Measurements from ENCODE around the gene FMN1.
"Not testable (repeated sequence)": the region's sequence is repeated elsewhere in the genome, so short reads cannot be mapped to it uniquely, and the experiment has no call there.

The FMN1 gene

DNA sequence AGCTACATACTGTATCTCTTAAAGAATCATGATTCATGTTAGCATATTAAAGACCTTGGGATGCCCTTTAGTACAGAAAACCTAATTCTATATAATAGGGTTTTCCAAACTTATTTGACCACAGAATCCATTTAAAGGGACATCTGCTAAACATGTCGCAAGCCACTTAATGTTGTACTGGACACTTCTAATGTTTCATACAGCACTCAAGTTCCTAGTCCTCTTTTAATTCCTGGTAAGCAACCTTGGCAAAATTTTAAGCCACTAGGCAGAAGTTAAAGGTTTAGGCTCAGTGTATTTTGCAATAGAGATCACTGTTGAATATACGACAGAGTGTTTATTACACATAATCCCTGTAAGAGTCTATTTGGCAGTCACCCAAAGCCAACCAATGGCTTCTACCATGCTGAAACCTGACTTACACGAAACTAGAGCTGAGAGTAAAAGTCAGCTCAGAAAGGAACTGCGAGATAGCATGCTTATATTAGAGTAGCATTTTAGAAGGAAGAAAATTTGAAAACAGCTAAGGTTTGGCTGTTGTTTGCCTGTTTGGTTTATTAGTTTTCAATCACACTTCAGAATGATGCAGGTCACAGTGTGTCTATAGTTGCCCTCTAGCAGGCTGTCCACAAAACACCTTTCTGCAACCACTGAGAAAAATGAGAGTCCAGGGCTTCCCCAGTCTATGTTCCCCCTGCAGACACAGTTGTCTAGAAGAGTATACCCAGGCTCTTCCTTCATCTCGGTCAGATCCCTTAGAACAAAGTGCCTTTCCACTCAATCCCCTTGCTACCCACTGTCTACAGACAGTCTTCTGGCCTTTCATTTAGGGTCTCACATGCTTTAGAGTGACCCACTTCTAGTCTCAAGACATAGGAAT lies 104.4 kb downstream of the FMN1 start:
- FAIRE-seq = no peak

DNA sequence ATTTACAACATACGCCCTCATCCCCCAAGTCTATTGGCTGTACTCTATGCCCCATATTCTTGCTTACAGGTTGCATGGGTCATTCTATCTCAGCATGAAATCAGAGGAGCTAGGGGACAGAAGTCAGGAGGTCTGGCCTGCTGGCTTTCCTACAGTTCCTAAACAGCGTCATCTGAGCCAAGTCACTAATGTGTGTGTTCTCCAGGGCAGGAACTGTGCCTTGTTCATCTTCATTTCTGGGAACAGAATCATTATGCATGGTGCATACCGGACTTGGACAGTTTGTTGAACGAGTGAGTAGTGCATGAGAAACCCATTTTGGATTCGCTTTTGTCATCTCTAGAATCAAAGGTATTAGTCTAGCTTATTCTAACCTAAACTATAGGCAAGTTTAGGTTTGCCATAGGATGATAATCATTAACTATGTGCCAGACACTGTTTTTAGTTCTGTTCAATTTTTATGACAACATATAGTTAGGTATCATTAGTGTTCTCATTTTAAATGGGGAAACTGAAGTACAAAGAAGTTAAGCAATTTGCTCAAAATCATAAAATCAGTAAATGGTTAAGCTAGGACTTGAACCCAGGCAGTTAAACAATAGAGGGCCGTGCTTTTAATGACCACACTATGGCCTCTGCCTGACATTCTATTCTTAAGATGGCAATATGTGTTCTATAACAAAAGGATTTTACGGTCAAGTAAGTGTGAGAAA lies 105.2 kb downstream of the FMN1 start:
- FAIRE-seq = no peak

DNA sequence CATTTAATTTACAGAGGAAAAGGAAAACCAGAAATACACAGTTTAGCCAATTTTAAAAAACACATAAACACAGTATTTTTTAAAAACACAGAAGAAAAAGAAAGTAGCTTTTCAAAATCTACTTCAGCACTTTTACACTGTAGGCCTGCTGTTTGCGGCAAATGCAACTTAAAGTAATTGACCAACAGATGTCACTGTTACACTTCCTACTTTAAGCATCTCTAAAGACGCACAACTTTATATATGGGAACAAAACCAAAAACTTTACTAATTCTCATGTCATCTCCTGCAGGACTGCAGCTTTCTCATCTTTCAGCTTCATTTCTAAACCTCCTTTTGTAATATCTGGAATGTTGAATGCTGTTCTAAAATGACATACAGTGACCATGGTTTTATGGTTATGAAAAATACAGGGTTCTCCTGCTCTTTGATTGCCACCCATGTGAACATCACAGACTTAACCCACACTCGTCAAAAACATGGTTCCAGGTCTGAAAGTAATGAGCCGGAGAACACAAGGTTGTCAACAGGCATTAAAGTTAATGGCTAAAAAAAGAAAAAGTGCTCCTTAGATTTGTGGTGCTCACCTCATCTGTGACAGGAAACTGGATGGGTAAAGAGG lies 107.9 kb downstream of the FMN1 start:
- peak; percentile 98 for FAIRE-seq

DNA sequence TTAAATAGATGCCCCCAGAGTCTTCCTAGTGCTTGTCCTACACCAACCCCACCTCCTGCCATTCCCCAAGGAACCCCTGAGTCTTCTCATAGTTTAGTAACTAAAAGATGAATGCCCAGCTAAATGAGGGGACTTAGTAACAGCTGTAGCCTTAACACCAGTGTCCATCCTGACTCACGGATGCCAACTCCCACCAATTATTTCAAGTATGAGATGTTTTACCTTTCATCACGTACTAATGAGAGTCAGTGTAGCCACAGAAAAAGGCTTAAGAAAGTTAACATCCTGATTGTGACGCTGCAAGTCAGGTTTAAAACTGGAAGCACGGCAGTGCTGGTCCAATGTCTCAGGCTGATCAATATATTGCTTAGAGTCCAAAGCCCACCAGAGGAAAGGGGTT lies 109.9 kb downstream of the FMN1 start:
- no peak for FAIRE-seq

DNA sequence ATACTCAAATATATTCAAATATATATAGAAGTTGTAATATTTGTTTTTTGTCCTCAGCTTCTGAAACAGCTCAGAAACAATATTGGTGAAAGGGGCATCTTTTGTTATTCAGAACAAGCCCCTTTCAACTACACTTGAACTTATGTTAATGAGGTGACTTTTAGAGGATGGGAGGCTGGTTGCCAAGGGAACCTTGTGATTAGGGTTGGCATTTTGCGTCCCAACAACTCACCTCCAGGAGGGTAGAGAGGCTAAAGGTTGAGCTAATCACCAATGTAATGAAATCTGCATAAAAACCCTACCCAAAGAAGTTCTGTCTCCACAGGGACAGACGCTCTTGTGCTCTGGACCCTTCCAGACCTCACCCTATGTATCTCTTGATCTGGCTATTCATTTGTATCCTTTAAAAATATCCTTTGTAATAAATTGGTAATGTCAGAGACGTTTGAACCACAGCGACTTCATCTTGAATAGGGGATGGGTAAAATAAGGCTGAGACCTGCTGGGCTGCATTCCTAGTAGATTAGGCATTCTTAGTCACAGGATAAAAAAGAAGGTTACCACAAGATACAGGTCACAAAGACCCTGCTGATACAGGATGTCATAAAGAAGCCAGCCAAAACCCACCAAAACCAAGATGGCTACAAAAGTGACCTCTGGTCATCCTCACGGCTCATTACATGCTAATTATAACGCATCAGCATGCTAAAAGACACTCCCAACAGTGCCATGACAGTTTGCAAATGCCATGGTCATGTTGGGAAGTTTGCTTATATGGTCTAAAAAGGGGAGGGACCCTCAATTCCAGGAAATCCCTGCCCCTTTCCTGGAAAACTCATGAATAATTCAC lies 111.1 kb downstream of the FMN1 start:
- no peak for FAIRE-seq

DNA sequence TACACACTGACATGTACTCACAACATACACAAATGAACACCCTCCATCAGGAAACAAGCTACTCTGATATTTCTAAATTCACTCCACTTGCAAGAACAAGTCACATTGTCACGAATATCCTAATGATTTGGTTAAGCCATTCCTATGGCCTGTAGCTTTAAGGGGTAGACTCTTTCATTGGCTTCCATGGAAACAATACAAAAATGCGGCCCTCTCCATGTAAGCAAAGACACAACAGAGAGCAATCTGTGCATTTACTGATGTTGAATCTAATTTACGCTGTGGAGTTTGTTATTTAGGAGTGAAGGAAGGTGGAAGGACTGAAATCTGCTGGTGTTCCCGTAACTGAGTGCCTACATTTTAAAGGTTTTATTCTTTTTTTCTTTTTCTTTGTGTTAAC lies 114.5 kb downstream of the FMN1 start:
- no peak for FAIRE-seq

DNA sequence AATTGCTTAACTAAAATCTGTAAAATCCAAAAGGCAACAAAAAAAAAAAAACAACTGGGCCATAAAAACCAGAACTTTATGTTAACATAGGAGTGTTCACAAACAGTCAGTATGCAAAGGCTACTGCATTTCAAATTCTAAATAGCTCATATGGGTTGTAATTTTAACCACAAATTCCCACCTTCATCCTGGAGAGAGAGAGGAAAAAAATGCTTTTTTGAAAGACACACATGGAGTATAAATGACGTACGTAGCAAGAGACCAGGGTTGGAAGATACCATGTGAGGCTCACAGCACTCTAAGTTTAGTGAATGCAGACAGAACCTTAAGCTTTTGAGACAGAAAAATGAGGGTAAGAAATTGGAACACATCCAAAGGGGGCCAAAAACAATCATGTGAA lies 115.9 kb downstream of the FMN1 start:
- FAIRE-seq = no peak

DNA sequence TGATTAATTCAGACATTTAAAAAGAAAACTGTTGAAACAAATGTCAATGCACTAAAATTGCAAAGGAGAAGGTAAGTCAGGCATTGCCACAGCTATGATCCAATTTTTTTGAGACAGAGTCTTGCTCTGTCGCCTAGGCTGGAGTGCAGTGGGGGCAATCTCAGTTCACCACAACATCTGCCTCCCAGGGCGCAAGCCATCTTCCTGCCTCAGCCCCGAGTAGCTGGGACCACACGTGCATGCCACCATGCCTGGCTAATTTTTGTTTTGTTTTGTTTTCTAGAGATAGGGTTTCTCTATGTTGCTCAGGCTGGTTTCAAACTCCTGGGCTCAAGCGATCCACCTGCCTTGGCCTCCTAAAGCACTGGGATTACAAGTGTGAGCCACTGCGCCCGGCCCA lies 117.6 kb downstream of the FMN1 start:
- no peak for FAIRE-seq

DNA sequence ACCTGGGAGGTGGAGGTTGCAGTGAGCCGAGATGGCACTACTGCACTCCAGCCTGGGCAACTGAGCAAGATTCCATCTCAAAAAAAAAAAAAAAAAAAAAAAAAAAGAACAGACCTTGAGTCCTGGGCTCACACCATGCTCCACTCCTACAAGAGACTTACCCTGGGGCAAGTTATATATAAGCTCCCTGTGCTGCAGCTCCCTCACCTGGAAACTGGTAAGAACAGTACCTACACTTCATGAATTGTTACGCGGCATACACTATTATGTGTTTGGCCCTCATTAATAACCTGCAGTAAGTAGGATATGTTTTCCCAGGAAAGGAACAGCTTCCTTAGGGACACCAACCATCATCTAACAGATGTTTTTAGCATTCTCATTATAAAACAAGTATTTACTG lies 119.6 kb downstream of the FMN1 start:
- FAIRE-seq = no peak

DNA sequence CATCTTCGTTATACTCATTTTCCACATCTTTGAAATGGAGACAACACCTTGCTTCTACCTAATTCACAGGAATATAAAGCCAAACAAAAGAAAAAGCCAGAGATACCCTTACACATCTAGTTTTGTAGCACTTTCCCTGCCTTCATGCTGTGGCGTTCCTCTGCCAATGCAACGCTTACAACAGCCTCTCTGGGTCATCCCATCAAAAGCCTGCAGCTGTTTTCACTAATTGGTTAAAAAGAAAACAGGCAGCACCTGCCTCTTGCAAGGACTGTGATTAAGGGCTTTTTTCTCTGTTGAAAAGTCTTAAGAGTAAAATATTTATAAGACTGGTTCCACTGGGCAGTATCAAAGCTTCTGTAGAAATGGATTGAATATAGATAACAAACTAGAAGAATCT lies 120.3 kb downstream of the FMN1 start:
- FAIRE-seq = no peak

DNA sequence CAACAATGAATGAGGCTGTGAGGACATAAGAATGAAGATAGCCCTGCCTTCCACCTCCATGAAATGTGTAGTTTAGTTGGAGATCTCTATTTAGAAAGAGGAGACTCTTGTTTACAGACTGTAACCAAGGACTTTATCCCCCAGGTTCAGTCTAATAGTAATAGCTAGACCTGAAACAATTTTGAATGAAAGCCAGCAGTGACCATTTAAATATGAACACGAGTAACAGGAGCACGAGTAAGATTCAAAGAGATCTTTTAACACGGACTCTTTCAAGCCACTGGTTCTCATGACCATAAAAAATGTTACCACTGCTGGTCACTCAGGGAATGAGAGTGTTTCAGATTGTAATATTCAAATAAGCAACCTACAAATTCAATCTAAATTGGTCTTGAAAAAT lies 123.1 kb downstream of the FMN1 start:
- FAIRE-seq = no peak

DNA sequence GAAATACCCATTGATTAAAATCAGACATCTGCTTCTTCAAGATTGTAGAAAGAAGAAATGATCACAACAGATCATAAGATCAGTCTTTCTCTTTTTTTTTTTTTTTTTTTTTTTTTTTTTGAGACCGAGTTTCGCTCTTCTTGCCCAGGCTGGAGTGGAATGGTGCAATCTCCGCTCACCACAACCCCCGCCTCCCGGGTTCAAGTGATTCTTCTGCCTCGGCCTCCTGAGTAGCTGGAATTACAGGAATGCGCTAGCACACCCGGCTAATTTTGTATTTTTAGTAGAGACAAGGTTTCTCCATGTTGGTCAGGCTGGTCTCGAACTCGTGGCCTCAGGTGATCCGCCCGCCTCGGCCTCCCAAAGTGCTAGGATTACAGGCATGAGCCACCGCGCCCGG lies 124.6 kb downstream of the FMN1 start:
- FAIRE-seq = not testable (repeated sequence)

DNA sequence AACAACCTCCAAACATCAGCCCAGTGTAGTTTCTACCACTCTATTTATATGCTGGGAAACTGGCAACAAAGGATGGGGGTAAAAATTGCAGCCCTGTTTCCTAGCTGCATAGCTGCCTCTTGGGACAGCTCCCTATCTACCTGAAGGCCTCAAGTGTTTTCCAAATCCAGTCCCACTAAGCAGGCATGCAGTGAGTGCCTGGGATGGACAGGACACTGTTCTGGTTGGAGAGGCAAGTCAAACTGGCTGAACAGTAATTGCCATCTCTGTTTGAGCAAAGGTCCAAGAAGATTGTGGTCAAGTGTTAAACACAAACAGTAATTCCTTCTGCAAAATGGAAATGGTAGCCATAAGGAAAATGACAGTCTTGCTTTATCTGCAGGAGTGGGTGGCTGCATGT lies 125.4 kb downstream of the FMN1 start:
- no peak for FAIRE-seq

DNA sequence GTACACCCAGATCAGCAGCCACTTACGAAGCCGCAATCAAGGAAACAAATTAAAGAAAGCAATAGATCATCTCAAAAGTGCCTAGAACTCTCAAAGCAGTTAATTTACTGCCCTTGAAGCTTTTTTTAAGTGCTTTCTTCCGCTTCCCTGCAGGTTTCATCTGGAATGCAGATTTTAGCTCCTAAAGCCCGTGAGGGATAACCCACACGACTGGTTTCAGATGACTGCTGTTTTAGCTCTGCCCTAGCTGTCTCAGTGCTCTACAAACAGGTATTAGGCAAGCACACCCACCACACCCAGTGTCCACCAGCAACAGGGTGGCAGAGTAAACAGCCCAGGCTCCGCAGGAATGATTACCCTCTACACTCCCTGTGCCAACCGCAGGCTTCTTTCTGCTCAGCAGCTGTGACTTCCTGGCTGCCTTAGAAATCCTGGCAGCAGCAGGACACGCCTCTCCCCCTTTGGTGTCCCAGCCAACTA lies 126.0 kb downstream of the FMN1 start:
- no peak for FAIRE-seq

DNA sequence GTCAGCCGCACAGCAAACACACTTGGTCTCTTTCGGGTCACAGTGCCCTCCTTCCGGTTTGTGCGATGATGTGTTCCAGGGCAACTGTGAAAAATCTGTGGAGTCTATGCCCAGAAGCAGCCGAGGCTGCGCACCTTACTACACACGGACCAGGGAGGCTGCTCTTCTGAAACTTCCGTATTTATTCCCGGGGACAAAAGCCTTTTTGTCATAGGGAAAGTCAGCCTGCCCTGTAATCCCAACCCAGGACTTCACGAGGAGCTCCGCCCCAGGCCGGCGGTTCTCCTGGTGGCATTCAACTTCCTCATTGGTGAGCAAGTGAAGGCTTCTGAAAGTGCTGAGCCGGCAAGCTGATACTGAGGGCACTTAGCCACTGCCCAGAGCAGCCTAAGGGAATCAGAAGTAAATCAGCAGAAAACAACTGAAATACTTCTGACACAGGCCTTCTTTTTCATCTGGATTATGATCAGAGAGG lies 126.5 kb downstream of the FMN1 start:
- no peak for FAIRE-seq

DNA sequence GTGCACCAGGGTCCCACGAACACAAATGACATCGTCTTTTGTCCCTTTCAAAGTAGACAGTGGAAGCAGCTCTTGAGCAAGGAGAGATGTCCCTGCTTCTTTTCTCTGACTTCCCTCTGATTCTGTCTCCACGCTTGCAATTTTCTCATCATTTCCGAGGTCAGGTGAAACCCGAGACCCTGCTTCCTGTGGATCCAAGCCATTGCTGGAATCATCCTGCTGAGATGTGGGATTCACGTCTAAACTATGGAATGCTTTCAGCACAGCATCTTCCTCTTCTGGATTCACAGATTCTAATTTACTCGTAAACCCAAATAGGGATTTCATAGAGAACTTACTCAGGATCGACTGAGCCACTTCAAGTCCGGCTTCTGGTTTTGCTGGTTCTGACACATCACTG lies 127.1 kb downstream of the FMN1 start:
- no peak for FAIRE-seq

DNA sequence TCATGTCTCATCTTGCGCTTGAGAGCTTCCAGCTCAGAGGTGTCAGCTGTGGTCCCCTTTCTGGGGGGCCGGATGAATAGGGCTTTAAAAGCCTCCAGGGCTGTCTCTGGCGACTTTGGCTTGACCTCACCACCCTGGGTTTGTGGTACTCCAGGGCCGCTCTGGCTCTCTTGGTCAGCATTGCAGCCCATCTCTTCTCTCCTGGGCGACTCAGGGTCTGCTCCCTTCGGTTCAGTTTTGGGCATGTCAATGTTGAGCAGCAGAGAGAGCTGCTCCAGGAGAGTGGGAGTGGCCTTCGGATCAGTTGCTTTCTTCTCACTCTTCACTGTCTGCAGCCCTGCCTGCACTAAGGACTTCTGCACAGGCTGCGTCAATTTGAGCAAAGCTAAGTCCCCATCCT lies 127.9 kb downstream of the FMN1 start:
- no peak for FAIRE-seq

DNA sequence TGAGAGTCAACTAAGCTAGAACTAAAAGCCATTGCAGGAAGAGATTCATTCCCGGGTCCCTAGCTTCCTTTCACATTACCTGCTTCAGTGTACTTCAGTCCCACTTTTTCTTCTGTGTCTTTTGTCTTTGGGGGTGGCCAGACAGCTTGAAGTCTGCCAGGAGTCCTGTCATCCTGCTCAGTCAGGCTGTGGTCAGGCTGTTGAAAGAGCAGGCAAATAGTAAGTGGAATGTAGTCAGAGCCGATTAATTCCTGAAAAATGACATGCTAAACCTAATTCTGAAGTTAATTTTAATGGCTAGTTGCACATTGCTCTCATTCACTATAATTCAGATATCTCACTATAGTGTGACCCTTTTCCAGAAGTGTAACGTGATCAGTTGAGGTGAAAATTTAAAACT lies 129.6 kb downstream of the FMN1 start:
- FAIRE-seq = no peak

DNA sequence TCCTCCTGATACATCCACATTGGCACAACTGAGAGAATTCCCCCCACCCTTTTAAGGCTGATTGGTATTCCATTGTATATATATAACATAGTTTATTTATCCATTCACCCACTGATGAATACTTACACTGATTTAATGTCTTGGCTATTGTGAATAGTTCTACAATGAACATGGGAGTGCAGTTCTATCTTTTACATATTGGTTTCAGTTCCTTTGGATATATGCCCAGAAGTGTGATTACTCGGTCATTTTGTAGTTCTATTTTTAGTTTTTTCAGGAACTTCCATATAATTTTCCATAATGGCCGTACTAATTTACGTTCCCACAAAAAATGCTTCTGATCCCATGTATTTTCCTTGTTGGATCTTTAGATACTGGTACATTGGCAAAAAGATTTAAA lies 135.3 kb downstream of the FMN1 start:
- no peak for FAIRE-seq

DNA sequence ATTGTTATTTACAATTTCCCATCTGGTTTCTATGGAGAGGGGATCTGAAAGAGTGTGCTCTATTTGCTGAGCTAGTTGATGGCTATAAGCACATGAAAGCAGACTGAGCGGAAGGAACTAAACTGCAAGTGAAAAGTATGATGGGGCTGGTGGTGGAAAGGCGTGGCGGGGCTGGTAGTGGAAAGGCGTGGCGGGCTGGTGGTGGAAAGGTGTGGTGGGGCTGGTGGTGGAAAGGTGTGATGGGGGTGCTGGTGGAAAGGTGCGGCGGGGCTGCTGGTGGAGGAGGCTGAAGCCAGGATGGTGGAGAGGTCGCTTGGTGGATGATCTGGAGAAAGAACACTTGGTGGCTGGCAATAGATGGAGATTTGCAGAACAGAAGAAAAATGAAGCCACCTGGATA lies 136.7 kb downstream of the FMN1 start:
- FAIRE-seq = no peak

DNA sequence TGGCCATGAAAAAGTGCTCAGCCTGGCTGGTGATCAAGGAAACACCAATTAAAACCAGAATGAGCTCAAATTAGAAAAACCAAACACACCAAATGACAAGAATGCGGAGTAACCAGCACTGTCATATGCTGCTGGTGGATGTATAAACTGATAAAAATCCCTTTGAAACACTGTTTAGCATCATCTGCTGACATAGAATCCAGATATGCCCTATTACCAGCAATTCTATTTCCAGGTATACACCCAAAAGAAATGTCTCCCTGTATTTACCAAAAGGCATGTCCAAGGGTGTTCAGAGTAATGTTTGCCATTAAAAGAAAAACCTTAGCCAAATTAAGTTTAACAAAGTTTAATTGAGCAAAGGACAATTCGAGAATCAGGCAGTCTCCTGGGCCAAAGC lies 138.6 kb downstream of the FMN1 start:
- no peak for FAIRE-seq

DNA sequence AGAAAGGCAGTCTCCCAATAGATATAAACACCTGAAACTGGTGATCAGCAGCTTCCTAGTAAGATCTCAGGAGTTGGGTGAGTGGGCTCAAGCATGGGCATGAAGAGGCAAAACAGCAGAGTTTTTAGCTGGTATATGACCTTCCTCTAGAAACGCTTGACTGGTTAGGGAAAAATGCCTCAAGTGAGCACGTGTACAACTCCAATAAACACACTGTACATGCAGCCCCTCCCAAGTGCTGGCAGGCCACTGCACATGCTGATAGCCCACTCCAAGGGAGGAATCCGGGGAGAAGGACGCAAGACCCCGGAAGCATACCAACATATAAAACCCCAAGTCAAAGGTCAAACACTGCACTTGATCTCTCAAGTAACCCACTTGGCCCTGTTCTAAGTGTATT lies 143.0 kb downstream of the FMN1 start:
- FAIRE-seq = no peak

DNA sequence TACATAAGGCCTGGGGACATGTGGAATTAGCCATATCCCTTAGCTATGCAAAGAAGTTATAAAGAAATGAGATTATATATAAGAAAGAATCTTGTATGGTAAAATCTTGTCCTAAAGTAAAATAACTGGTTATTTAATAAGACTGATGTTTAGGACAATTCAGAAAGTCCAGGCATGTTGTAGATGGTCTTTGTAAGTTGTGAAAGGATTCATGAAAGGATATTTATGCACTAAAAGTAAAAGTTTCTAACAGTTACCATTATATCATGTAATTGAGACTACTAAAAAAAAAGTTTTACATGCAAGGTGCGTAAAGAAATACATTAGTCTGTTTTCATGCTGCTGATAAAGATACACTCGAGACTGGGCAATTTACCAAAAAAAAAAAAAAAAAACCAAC lies 146.3 kb downstream of the FMN1 start:
- FAIRE-seq = no peak

All from A204.1 (cell line).